NCI-H2081 (cell line): ENCODE data around the gene FNDC8.
"Not testable (repeated sequence)": the region's sequence is repeated elsewhere in the genome, so short reads cannot be mapped to it uniquely, and the experiment has no call there.

Experiments
- DNase-seq, 2 experiments: peaks; one replicate each; lab custom pipeline; 2025; lab: John Stamatoyannopoulos, UW

Gene FNDC8

GRCh38 chr17:35171834-35172233 lies 50.4 kb downstream of the FNDC8 start:
- no peak for DNase-seq

- DNase-seq = not testable (repeated sequence)
Measured at GRCh38 chr17:35172321-35172720, 50.9 kb downstream of the FNDC8 start.

- no peak for DNase-seq
Measured at GRCh38 chr17:35174835-35175334, 53.5 kb downstream of the FNDC8 start.

- DNase-seq = no peak
Measured at GRCh38 chr17:35175638-35176415, 54.4 kb downstream of the FNDC8 start.

GRCh38 chr17:35176897-35177296 lies 55.5 kb downstream of the FNDC8 start:
- DNase-seq = no peak

GRCh38 chr17:35179379-35179778 lies 58.0 kb downstream of the FNDC8 start:
- DNase-seq = not testable (repeated sequence)
